ENCODE data around the gene AGRP. TPM values are rescaled to one million over a fixed set of nuclear protein-coding genes. Genes with fewer than 3 reads are reported as not detected.

AGRP gene
- total RNA-seq, 1 donor from 2014 or later, result 8.5 TPM

GRCh38 chr16:67445913-67446907, 37.1 kb downstream of the AGRP start:
- no peaks in the 10 kb centered on the region for H3K27me3 ChIP-seq (ENCODE audit: low read depth)
- no peak for ATAC-seq
- peak overlapping the region; percentile 67 for H3K27ac ChIP-seq
- DNase-seq, result no peak
- intact Hi-C loops (cut with DNase I), result no loop called here
- no peaks in the 10 kb centered on the region for H3K9me3 ChIP-seq
- peaks cover 97% of the 10 kb centered on the region for H3K4me1 ChIP-seq
- TF ChIP-seq, protein P1, sequence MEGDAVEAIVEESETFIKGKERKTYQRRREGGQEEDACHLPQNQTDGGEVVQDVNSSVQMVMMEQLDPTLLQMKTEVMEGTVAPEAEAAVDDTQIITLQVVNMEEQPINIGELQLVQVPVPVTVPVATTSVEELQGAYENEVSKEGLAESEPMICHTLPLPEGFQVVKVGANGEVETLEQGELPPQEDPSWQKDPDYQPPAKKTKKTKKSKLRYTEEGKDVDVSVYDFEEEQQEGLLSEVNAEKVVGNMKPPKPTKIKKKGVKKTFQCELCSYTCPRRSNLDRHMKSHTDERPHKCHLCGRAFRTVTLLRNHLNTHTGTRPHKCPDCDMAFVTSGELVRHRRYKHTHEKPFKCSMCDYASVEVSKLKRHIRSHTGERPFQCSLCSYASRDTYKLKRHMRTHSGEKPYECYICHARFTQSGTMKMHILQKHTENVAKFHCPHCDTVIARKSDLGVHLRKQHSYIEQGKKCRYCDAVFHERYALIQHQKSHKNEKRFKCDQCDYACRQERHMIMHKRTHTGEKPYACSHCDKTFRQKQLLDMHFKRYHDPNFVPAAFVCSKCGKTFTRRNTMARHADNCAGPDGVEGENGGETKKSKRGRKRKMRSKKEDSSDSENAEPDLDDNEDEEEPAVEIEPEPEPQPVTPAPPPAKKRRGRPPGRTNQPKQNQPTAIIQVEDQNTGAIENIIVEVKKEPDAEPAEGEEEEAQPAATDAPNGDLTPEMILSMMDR (IDR thresholded peaks at IDR 0.05), result no peak
- H3K4me3 ChIP-seq, result no peak overlapping the region
- H3K36me3 ChIP-seq, result peaks cover 93% of the 10 kb centered on the region

GRCh38 chr16:67445441-67445912, 37.9 kb downstream of the AGRP start:
- ATAC-seq (no peak), DNase-seq (no peak)
- peaks cover 90% of the 10 kb centered on the region for H3K4me1 ChIP-seq
- H3K9me3 ChIP-seq, result no peaks in the 10 kb centered on the region
- TF ChIP-seq, protein P1 (IDR thresholded peaks at IDR 0.05), result no peak
- intact Hi-C loops (cut with DNase I), result no loop called here
- peaks cover 93% of the 10 kb centered on the region for H3K36me3 ChIP-seq
- no peaks in the 10 kb centered on the region for H3K27me3 ChIP-seq (ENCODE audit: low read depth)
- H3K4me3 ChIP-seq, result no peak overlapping the region
- H3K27ac ChIP-seq, result peak overlapping the region; percentile 67

DNA sequence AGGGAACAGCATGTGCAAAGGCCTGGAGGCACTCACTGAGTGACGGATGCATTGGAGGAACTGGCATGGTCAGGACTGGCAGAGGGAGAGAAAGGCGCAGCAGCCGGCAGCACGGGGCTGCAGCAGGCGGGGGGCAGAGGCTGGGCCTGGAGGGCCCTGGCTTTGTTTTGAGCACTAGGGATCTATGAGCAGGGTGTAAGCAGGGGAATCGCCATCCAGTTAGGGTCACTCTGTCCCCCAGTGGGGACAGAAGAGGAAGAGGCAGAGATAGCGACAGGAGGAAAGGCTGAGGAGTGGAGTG, 38.3 kb downstream of the AGRP start:
- TF ChIP-seq, protein P1 (IDR thresholded peaks at IDR 0.05), result no peak
- peaks cover 93% of the 10 kb centered on the region for H3K36me3 ChIP-seq
- H3K27ac ChIP-seq, result peak overlapping the region; percentile 67
- no peaks in the 10 kb centered on the region for H3K9me3 ChIP-seq
- H3K4me3 ChIP-seq, result no peak overlapping the region
- peaks cover 86% of the 10 kb centered on the region for H3K4me1 ChIP-seq
- intact Hi-C loops (cut with DNase I), result no loop called here
- no peak for ATAC-seq
- no peaks in the 10 kb centered on the region for H3K27me3 ChIP-seq (ENCODE audit: low read depth)
- DNase-seq, result no peak

GRCh38 chr16:67444259-67445125, 38.9 kb downstream of the AGRP start:
- Histone ChIP-seq H3K27ac (peak overlapping the region; percentile 64), H3K36me3 (peaks cover 93% of the 10 kb centered on the region)

GRCh38 chr16:67443265-67443664, 40.1 kb downstream of the AGRP start:
- H3K27me3 ChIP-seq (ENCODE audit: low read depth), result no peaks in the 10 kb centered on the region
- intact Hi-C loops (cut with DNase I), result no loop called here
- no peak overlapping the region for H3K4me3 ChIP-seq
- no peak for DNase-seq
- ATAC-seq, result no peak
- H3K4me1 ChIP-seq, result peaks cover 70% of the 10 kb centered on the region
- H3K9me3 ChIP-seq, result no peaks in the 10 kb centered on the region
- peaks cover 93% of the 10 kb centered on the region for H3K36me3 ChIP-seq
- H3K27ac ChIP-seq, result peak overlapping the region; percentile 64
- TF ChIP-seq, protein P1 (IDR thresholded peaks at IDR 0.05), result no peak

More at GRCh38 chr16:67444259-67445125, 38.9 kb downstream of the AGRP start:
- H3K27me3 ChIP-seq (ENCODE audit: low read depth), result no peaks in the 10 kb centered on the region
- TF ChIP-seq, protein P1 (IDR thresholded peaks at IDR 0.05), result no peak
- DNase-seq (no peak), ATAC-seq (no peak)
- no peaks in the 10 kb centered on the region for H3K9me3 ChIP-seq
- intact Hi-C loops (cut with DNase I), result no loop called here
- peaks cover 80% of the 10 kb centered on the region for H3K4me1 ChIP-seq
- H3K4me3 ChIP-seq, result no peak overlapping the region
